Heart left ventricle (tissue), 13 donors: ENCODE data around the gene ARHGAP10.

Source experiments
- CTCF ChIP-seq, 12 donors: fragments of 200-600 bp; sonication (generic) in 4 of 12; IDR thresholded peaks; one replicate each; pipeline versions ENCODE4 v1.5.0 to v1.8.0; 2018 to 2022; ENCODE audit warnings: antibody characterized with exemption in 12 of 12, mild to moderate bottlenecking in 5 of 12
- POLR2A ChIP-seq, 2 donors: fragments of 450-650 bp; IDR thresholded peaks; one replicate each; pipeline ENCODE4 v1.6.1; 2017; ENCODE audit warnings: antibody characterized with exemption in 2 of 2, mild to moderate bottlenecking in 2 of 2, moderate library complexity in 2 of 2
- donor health status: ischemic (EF 13 %, LVEDD 7.1; RV severe dilation, severe dysfunction).
- donor health status: DM: no; HTN: yes; CAD: no.
- donor health status: DM: no; HTN: no; CAD: no.
- donor health status: ischemic (EF 25% LVEDD 6.9; RV normal size, moderate dysfunction).
- donor health status: ischemic (EF 25% LVEDD 5.7; RV mildly dilated, moderate dysfunction).
- donor health status: ischemic (EF 35%, LVEDD 5.7; RV mildly dilated, moderate dysfunction).
- donor health status: nonischemic (EF 11% LVEDD 7.7; RV severe dilation, severe dysfunction).
- donor health status: DM: yes; HTN: yes; CAD: no.
- donor health status: PGD.
- donor health status: ischemic (EF 29% LVEDD 5.4; RV normal size, mild dysfunction).
- donor health status: nonischemic (EF 23%, LVEDD 6.1; RV moderate dilation, normal function).

DNA sequence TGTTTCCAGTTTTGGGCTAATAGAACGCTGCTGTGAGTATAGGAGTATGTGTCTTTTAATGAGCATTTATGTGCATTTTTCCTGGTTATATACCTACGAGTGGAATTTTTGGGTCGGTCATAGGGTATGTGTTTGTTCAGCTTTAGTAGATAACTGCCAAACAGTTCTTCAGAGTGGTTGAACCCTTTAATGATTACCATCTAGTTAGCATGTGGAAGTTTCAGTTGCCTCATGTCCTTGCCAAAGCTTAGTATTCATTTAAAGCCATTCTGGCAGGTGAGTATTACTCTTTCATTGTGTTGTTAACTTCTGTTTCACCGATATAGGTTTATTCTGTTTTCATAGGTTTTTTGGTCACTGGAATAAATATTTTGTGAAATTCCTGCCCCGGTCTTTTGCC lies 229.1 kb downstream of the ARHGAP10 start:
- TF ChIP-seq POLR2A (IDR thresholded peaks at IDR 0.05), result no peak
- no peak for TF ChIP-seq CTCF (IDR thresholded peaks at IDR 0.05)
